Subcutaneous adipose tissue (tissue), 4 donors: ENCODE measurements around the gene LBX2. TPM values are rescaled to one million over a fixed set of nuclear protein-coding genes. Genes with fewer than 3 reads are reported as not detected.

Experiments used
- total RNA-seq, 4 donors: library from RNA; depleted of rRNA; stranded (reverse); fragments of >200 nt; gene quantifications; one replicate each; pipeline ENCODE4 v1.1.0, GENCODE V29; 2016
- TF ChIP-seq, protein P1 (sequence below): fragments of 450-650 bp; IDR thresholded peaks from one replicate; pipeline ENCODE4 v1.5.1; 2016; ENCODE audit warnings: low read depth, mild to moderate bottlenecking, control low read depth, antibody characterized with exemption, moderate library complexity

LBX2 gene
- total RNA-seq, 4 donors from 2014 or later = 2.9 to 4.4 (median 4.1) TPM; not detected in 1

GRCh38 chr2:74524955-74525716 is 25.7 kb upstream of the LBX2 start:
- TF ChIP-seq, protein P1, sequence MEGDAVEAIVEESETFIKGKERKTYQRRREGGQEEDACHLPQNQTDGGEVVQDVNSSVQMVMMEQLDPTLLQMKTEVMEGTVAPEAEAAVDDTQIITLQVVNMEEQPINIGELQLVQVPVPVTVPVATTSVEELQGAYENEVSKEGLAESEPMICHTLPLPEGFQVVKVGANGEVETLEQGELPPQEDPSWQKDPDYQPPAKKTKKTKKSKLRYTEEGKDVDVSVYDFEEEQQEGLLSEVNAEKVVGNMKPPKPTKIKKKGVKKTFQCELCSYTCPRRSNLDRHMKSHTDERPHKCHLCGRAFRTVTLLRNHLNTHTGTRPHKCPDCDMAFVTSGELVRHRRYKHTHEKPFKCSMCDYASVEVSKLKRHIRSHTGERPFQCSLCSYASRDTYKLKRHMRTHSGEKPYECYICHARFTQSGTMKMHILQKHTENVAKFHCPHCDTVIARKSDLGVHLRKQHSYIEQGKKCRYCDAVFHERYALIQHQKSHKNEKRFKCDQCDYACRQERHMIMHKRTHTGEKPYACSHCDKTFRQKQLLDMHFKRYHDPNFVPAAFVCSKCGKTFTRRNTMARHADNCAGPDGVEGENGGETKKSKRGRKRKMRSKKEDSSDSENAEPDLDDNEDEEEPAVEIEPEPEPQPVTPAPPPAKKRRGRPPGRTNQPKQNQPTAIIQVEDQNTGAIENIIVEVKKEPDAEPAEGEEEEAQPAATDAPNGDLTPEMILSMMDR = no peak

DNA sequence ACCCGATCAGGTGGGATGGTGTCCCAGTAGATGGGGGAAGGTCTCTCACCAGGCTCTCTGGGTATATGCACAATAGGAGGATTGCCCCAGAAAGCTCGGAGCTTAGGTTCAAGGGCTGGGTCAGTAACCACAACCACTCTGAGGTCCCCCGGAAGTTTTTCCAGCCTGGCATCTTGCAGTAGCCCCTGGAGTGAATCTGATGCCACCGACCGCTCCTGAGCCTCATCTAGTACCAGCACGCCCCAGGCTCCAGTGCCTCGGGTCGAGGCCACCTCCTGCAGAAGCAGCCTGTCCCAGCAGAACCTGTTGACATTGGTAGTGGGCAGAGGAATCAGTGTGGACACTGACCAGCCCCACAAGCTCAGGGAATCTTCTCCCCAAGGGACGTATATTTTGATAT is 24.6 kb upstream of the LBX2 start:
- TF ChIP-seq, protein P1 = no peak

DNA sequence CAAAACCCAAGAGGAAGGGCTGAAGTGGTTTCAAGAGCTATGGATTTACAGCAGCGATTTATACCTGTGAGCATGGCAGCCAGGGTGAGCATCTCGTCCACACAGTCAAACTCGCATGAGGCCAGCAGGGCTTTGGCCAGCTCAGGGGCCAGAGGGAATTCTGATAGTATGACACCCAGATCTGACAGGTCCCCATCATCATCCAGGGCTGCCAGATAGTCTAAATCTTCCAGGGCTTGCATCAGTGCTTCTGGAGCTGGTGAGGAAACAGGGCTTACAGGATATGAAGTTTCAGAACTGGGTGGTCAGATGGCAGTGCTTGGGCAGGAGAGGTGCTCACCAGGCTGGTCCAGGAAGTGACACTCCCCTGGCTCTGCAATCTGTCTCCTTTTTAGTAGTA is 23.1 kb upstream of the LBX2 start:
- TF ChIP-seq, protein P1 = no peak

DNA sequence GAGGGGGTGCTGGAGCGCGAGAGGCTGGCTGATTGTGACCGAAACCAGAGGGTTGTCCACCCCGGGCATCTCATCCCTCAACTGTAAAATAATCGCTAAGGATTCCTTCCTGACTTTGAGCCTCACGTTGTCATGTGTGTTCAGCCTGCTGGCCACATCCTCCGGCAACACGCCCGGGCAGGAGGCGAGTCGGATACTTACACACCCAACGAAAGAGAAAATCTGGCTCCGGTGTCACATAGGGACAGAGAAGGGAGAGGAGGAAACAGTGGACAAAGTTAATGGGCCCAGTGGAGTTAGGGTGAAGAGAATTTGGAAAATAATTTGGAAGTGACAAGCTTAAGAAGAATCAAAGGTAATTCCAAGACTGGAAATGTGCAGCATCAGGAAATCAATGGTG is 17.2 kb upstream of the LBX2 start:
- TF ChIP-seq, protein P1 = no peak

GRCh38 chr2:74515981-74516633 is 16.7 kb upstream of the LBX2 start:
- TF ChIP-seq, protein P1 = no peak

- TF ChIP-seq, protein P1 = no peak
Observed at GRCh38 chr2:74515271-74515980, 16.0 kb upstream of the LBX2 start.
